ENCODE measurements around the gene ABCC2. TPM values are rescaled to one million over a fixed set of nuclear protein-coding genes. Genes with fewer than 3 reads are reported as not detected.
"Not testable (repeated sequence)": the region's sequence is repeated elsewhere in the genome, so short reads cannot be mapped to it uniquely, and the experiment has no call there.

ABCC2 gene
- polyA plus RNA-seq, 3 donors: 6.9 to 11.1 (median 9.8) TPM

DNA sequence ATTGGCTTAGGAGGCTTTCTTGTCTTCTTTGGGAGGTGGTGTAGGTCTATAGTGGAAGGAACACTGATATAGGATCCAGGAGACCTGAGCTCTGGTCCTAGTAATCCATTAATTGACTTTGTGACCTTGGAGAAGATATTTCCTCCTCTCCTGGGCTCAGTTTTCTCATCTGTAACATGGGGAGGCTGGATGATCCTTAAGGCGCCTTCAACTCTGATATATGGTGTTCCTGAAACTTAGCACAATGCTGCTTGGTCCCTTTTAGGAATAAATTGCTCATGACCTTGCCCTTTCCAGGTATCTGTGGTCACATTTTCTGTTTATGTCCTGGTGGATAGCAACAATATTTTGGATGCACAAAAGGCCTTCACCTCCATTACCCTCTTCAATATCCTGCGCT lies 25.3 kb downstream of the ABCC2 start:
- DNase-seq (ENCODE audit: low read depth in 3 of 3, low spot score in 2 of 3): no peak

DNA sequence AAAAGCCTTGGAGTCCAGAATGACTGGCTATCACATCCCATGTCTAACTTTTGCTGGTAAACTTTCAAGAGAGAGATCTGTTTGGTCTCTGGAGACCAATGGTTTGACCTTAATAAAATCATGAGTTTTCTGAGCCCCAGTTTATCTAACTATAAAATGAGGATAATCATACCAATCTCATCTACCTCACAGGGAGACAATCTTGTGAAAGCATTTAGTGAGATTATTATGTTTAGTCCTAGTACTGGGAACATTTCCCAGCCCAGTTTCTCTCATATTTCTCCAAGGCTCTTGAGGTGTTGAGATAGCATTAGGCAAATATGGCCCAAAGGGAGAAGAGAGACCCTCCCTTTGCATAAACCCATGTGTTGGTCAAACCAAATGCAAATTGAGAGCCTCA lies 25.8 kb downstream of the ABCC2 start:
- DNase-seq (ENCODE audit: low read depth in 3 of 3, low spot score in 2 of 3): no peak

DNA sequence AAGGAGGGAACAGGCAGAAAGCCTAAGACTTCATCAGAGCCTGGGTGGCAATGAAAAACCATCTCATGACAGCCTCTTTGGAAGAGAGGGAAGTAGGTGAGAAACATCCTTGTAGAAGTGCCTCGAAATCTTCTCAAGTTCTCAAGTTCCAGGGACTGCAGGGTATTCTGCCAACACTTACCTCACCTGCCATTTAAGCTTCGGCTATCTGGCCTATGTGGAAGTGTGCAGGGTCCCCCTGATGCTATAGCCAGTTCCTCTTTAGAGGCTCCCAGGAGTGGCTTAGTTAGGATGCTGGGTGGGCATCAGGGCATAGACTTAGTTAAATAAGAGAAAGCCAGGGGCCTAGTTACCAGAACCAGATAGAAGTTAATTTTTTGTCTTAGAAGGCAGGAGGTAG lies 27.0 kb downstream of the ABCC2 start:
- DNase-seq (ENCODE audit: low read depth in 3 of 3, low spot score in 2 of 3): no peak

DNA sequence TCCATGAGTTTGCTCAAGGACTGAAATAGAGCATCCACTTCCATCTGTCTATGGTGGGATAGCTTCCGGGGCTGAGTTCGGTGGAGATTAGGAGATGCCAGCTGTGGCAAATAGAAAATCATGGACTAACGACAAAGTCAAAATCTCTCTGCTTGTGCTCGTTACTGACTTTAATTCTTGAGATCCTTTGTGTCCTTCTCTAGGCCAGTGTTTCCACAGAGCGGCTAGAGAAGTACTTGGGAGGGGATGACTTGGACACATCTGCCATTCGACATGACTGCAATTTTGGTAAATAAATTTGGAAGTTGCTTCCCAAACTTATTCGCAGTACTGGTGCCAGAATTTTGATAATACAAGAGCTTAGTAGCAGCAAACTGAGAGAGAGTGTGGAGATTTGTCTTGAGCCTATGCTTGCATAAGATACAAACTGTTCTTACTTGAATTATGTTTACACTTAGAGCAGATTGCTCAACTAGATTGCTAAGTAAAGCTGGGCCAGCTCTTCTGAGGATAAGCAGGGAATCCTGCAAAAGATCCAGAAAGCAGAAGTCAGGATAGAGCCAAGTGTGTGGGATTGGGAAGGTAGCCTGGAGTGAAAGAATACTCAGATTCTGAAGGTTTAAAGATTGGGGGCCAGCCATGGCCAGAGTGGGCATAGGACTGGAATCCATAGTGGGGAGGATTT lies 27.6 kb downstream of the ABCC2 start:
- no peak for DNase-seq (ENCODE audit: low read depth in 3 of 3, low spot score in 2 of 3)

DNA sequence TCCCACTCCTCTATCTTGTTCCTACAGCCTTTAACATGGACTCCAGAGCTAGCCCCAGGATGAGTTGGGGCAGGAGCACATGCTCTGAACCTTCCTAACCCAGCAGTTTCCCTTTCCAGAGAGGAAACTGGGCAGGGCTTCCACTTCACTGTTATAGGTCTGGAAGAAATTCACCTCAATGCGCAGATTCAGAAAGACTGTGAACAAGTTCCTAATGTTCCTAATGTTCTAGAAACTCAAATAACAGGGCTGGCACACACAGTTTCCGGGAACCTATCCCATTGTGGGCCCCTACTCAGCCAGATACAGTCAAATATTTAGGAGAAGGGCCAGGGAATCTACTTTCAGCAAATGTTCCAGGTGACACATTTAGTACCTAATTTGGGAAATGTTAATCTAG lies 29.7 kb downstream of the ABCC2 start:
- no peak for DNase-seq (ENCODE audit: low read depth in 3 of 3, low spot score in 2 of 3)

DNA sequence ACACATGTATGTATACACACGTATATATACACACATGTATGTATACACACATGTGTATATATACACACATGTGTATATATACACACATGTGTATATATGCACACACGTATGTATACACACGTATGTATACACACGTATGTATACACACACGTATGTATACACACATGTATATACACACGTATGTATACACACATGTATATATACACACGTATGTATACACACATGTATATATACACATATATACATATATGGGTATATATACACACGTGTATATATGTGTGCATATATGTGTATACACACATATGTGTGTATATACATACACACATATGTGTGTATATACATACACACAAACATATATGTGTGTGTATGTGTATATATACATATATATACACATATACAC lies 31.7 kb downstream of the ABCC2 start:
- DNase-seq (ENCODE audit: low read depth in 3 of 3, low spot score in 2 of 3): no peak

DNA sequence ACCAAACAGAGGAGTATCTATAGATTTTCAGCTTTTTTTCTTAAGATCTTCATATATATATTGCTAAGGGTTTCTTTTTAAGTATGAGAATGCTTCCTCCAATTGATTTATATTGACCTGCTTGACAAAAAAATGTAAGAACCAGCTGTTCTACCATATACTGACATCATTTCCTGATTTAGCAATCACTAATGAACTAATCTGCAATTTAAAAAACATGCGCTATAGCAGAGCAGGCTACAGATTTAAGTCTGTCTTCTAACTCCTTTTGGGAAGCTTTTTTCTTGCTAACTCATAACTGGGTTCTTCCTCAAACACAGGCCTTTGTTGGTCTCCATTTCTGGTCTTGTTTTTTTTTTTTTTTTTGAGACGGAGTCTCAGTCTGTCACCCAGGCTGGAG lies 33.2 kb downstream of the ABCC2 start:
- no peak for DNase-seq (ENCODE audit: low read depth in 3 of 3, low spot score in 2 of 3)

DNA sequence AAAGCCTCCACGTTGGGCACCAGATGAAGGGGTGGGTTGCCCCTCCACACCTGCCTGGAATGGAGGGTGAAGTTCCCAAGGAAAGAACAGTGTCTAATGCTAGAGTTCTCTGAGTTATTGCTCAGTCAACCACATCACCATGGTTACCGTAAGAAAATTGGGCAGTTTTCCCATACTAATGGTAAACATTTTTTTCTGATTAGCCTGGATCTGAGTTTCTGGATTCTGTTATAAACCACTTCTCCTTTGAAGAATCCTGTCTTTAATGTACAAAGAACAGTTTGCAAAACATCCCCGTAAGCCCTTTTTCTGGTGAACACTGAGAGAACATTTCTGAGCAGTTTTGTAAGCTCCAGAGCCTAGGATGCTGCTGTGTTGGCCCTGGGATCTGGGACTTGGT lies 45.5 kb downstream of the ABCC2 start:
- DNase-seq (ENCODE audit: low read depth in 3 of 3, low spot score in 2 of 3): no peak

DNA sequence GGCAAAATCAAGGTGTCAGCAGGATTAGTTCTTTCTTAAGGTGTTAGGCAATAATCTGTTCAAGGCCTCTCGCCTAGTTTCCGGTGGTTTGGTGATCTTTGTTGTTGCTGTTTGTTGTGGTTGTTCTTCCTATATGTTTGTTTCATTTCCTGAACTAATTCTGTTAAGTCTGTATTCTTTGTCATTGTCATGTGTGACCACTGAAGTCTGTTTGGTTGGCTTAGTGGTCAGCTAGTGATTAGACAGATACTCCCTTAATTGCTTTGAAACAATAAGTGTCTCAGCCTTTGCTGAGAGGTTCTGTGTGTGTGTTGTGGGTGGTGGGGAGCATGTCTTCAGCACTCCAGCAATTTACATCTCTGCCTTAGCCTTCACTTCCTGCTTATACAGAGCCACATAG lies 46.0 kb downstream of the ABCC2 start:
- DNase-seq (ENCODE audit: low read depth in 3 of 3, low spot score in 2 of 3): no peak

DNA sequence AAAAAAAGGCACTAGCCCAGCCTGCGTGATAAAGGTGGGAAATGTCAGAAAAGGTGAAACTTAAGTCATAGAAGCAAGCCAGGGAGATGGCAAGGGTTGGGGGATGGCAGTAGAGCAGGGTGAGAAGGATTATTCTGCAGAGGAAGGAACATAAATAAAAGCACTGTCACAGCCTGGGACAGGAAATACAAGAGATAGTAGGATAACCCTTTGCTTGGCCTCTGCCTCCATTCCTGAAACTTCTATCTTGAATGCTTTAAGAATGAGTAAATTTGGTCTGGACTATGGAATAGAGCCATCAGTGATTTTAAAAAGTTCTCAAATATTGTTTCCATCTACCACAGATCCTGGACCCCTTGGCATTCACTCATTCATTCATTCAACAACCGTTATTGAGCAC lies 50.0 kb downstream of the ABCC2 start:
- no peak for DNase-seq (ENCODE audit: low read depth in 3 of 3, low spot score in 2 of 3)

DNA sequence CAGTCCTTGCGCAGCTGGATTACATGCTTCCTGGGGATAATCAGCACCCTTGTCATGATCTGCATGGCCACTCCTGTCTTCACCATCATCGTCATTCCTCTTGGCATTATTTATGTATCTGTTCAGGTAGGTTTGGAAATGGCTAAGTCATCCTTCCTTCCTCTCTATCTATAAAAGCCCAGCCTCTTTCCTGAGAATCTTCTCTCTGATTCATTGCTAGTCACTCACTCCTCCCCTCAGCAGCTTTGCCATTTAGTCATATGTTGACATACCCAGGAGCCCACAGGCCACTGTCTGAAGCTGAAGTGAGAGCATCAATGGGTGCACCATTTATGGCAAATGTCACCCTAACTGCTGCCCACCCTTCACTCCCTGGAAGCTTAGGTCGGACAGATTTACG lies 52.0 kb downstream of the ABCC2 start:
- DNase-seq (ENCODE audit: low read depth in 3 of 3, low spot score in 2 of 3): no peak

DNA sequence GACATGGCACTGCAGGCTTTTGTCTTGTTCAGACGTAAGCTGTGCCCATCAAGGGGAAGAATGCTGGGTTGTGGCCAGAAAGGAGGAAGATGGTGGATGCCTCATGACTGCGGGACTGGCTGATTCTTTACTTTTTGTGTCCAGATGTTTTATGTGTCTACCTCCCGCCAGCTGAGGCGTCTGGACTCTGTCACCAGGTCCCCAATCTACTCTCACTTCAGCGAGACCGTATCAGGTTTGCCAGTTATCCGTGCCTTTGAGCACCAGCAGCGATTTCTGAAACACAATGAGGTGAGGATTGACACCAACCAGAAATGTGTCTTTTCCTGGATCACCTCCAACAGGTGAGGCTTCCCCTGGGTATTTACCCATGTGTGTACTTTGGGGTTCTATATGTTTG lies 53.5 kb downstream of the ABCC2 start:
- DNase-seq (ENCODE audit: low read depth in 3 of 3, low spot score in 2 of 3): no peak

DNA sequence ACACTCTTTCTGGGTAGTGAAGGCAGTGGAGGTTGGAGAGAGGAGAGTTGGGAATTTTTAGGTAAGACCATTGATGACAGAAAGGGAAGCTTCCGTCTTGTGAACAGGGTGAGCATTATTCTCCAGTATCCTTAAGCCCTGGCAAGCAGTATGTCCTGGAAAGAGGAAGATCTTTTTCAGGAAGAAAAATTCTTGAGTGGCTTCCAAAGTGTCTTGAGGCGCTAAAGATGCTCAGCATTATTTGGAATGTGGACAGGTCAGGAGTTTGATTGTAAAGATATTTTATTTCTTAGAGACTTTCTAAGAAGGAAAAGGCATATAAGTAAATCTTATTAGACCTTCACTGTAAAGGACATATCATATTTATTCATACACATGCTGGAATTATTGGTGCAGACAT lies 54.3 kb downstream of the ABCC2 start:
- DNase-seq (ENCODE audit: low read depth in 3 of 3, low spot score in 2 of 3): no peak

DNA sequence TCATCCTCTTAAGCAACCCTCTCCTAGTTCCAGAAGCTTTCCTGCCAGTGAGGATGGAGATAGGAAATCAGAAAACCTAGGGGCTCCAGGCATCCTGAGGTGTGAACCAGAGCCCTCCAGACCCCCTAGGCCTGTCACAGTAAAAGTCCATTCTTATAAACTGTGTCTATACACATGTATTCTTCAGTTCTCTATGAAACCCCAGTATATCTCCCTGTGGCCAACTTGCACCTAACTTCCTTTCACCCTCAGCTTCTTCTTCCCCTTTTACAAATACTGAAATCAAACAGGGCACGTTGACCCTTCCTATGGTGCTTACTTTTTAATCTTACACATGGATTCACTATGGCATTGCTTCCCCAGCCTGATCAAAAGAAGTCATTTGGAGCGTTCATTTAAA lies 58.4 kb downstream of the ABCC2 start:
- not testable (repeated sequence) for DNase-seq (ENCODE audit: low read depth in 3 of 3, low spot score in 2 of 3)

DNA sequence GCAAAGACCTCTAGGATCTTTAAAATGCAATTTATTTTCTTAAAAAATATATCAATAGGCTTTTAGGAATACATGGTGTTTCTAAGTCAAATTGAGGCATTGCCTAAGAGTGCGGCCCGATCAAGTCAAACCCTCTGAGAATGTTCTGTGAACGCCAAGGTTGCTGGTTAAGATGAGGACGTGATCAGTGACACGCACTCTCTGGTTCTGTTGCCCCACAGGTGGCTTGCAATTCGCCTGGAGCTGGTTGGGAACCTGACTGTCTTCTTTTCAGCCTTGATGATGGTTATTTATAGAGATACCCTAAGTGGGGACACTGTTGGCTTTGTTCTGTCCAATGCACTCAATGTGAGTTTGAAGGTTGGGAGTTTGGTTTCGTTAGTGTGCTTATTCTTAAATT lies 59.3 kb downstream of the ABCC2 start:
- DNase-seq (ENCODE audit: low read depth in 3 of 3, low spot score in 2 of 3): no peak

DNA sequence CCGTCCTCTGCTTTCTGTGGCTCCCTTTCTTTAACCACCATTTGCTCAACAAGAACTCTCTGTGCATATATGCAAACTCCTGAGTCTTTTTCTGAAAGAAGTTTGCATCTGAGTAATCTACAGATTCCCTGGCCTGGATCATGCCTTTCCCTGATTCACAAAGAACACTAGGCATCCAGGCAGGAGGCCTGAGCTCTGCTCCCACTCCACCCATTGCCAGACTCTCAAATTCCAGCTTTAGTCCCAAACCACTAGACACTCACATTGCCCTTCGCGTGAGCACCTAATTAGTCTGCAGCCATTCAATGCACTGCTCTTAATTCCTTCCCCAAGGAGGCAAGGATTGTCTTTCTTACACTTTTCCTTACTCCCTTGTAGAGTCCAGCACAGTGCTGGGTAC lies 60.9 kb downstream of the ABCC2 start:
- DNase-seq (ENCODE audit: low read depth in 3 of 3, low spot score in 2 of 3): no peak

DNA sequence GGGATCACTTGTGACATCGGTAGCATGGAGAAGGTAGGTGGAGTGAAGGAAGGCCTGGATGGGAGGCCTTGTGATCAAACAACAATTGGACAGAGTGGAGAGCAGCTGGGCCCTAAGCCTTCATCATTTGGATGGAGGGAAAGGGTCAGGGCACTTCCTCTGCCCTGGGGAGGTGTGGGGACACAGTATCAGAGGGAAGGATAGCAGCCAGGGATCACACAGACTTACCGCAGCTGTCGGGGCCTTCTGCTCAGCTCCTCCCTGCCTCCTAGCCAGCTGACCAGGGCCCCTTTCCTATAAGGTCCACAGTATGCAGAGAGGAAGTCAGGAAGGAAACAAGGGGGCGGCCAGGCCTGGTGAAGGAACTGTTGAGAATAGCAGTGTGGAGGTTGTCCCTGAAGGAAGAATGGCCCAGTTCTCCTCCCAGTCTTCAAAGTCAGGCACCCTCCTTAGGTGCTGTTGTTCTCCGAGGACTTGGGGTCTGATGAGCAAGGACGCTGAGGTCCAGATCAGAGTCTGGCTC lies 62.1 kb downstream of the ABCC2 start:
- no peak for DNase-seq (ENCODE audit: low read depth in 3 of 3, low spot score in 2 of 3)

DNA sequence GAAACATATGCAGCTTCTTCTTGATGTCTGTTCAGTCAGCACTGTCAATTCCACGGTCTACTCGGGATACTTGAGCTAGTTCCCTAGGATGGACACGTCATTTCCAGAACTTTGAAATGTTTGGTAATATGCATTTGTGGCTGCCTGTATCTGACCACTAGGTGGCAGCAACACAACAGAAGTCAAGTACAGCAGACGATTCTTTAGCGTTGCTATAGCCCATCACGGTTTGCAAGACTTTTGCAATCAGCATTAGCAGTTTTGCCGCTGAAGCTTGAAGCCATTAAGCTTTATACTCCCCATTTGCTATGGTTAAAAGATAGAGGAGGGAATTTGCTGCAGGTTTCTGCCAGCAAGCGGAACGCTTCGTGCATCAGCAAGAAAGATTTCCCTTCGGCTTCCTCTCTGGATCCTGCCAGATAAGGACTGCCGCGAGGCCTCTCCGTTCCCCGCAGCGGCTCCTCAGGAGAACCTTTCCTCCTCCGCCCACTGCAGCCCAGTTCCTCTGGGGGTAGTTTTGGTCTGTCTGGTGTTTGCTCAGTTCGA lies 63.5 kb downstream of the ABCC2 start:
- peak; percentile 78 to 92 (median 83) for DNase-seq (ENCODE audit: low read depth in 3 of 3, low spot score in 2 of 3)

DNA sequence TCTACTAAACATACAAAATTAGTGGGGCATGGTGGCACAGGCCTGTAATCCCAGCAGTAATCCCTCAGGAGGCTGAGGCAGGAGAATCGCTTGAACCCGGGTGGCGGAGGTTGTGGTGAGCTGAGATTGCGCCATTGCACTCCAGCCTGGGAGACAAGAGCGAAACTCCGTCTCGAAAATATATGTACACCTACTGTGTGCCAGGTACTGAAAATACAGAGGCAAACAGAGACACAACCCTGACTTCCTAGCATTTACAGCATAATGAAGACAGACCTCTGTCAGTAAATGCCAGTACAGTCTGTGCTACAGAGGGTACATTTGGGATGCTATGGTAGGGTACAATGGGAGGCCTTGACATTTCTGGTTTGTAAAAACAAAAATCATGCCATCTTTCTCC lies 66.6 kb downstream of the ABCC2 start:
- DNase-seq (ENCODE audit: low read depth in 3 of 3, low spot score in 2 of 3): no peak

DNA sequence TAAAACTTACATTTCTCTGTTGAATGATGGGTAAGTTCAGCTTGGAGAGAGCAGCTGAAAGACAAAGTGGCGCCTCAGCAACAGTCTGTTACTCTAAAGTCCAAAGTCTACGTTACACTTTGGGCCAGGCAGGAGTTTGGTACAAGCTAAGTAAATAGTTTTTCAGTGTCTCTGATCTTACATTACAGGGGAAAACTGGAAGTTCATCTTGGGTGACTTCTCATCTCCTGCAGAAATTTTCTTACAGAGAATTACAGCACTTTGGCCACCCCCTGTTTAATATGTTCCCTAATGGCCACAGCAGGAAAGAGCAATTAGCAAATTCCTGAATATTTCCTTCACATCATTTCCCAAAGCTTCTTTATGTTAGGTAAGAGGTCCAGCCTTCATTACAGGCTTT lies 67.1 kb downstream of the ABCC2 start:
- DNase-seq (ENCODE audit: low read depth in 3 of 3, low spot score in 2 of 3): no peak

DNA sequence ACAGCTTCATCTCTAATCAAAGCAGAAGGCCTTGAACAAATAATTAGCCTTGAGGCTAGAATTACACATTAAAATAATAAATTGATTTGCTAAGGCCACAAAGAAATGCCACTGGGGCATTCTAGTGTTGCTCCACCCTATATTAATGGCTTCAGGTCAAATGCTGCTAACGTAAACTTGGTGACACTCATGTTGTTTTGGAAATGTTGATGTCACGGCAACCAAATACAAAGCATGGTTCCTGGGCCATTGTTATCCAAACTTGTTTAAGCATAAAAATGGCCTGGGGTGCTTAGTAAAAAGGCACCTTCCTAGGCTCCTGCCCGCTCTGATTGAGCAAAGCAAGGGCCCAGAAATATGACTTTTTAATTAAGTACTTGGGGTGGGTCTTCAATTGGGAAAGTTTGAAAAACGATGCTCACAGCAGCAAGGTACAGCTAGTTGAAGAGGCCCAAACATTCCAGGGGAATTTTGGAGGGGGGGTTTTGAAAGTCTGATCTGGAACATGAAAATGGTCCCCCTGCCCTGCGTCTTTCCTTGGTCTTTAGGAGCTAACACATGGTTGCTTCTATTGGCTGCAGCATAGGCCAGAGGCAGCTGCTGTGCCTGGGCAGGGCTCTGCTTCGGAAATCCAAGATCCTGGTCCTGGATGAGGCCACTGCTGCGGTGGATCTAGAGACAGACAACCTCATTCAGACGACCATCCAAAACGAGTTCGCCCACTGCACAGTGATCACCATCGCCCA lies 67.8 kb downstream of the ABCC2 start:
- no peak for DNase-seq (ENCODE audit: low read depth in 3 of 3, low spot score in 2 of 3)

DNA sequence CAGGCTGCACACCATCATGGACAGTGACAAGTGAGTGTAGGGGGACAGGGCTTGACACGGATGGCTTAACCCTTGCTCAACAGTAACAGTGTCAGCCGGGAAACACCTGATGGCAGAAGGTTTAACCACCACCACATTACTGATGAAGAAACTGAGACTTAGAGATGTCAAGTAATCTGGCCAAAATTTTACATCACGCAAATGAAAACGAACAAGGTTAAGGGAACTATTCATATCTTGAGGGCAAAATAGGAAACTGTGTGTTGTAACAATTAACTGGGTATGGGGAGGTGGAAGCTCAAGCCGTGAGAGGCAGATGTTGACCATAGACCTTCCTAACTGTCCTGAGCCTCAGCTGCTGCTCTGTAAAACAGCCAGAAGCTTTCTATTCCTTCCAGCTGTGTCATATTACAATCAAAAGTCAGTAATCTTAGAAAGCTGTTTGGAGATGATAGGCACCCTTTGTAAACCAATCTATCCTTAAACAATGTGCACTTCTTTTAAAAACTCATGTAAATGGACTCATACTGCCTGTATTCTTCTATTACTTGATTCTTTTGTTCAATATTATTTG lies 68.4 kb downstream of the ABCC2 start:
- DNase-seq (ENCODE audit: low read depth in 3 of 3, low spot score in 2 of 3): no peak

All from right renal cortex interstitium (tissue), 3 donors.